Femur (tissue), 1 donor: ENCODE measurements around the gene ATAD3C.
A peak's percentile ranks its signal among the peaks of the same experiment; 100 is the strongest.
"Not testable (repeated sequence)": the region's sequence is repeated elsewhere in the genome, so short reads cannot be mapped to it uniquely, and the experiment has no call there.

Source experiments
- DNase-seq: peaks from one replicate; pipeline ENCODE4 v3.0.0-alpha.2; 2017

ATAD3C gene

GRCh38 chr1:1432274-1432950 lies 17.1 kb upstream of the ATAD3C start:
- peak; percentile 79 for DNase-seq

GRCh38 chr1:1432951-1433803 lies 16.3 kb upstream of the ATAD3C start:
- DNase-seq: peak; percentile 80

GRCh38 chr1:1433804-1434130 lies 15.7 kb upstream of the ATAD3C start:
- peak; percentile 88 for DNase-seq

GRCh38 chr1:1434131-1434823 lies 15.2 kb upstream of the ATAD3C start:
- peak; percentile 87 for DNase-seq

- DNase-seq: no peak
Observed at GRCh38 chr1:1434824-1435105, 14.7 kb upstream of the ATAD3C start.

- peak; percentile 84 for DNase-seq
Observed at GRCh38 chr1:1435106-1435903, 14.2 kb upstream of the ATAD3C start, which contains the start of gene VWA1. TSS of gene VWA1 (plus strand) at chr1:1435690. CDS start at chr1:1435749, 59 bp downstream.

GRCh38 chr1:1435911-1436629 lies 13.4 kb upstream of the ATAD3C start:
- peak; percentile 29 for DNase-seq

- no peak for DNase-seq
Observed at GRCh38 chr1:1436630-1437032, 12.9 kb upstream of the ATAD3C start.

- peak; percentile 30 for DNase-seq
Observed at GRCh38 chr1:1437033-1437903, 12.2 kb upstream of the ATAD3C start.

GRCh38 chr1:1437904-1438376 lies 11.5 kb upstream of the ATAD3C start:
- no peak for DNase-seq

GRCh38 chr1:1438531-1439381 lies 10.7 kb upstream of the ATAD3C start:
- peak; percentile 38 for DNase-seq

GRCh38 chr1:1439546-1440261 lies 9.8 kb upstream of the ATAD3C start:
- DNase-seq: no peak

- no peak for DNase-seq
Observed at GRCh38 chr1:1440262-1441001, 9.1 kb upstream of the ATAD3C start.

GRCh38 chr1:1441002-1441888 lies 8.2 kb upstream of the ATAD3C start:
- peak; percentile 52 for DNase-seq

GRCh38 chr1:1442069-1442770 lies 7.3 kb upstream of the ATAD3C start:
- no peak for DNase-seq

- DNase-seq: not testable (repeated sequence)
Observed at GRCh38 chr1:1446631-1447030, 2.9 kb upstream of the ATAD3C start.

GRCh38 chr1:1450616-1451015 lies 1.1 kb downstream of the ATAD3C start:
- not testable (repeated sequence) for DNase-seq
